Anterior cingulate cortex (tissue), 58 donors: ENCODE data around the gene CHTF18.
A peak's percentile ranks its signal among the peaks of the same experiment; 100 is the strongest.
"Not testable (repeated sequence)": the region's sequence is repeated elsewhere in the genome, so short reads cannot be mapped to it uniquely, and the experiment has no call there.

ENCODE experiments used
- DNase-seq, 58 donors: peaks; one replicate each; lab custom pipeline; 2025; lab: John Stamatoyannopoulos, UW

Gene CHTF18

GRCh38 chr16:772959-773358, 15.5 kb upstream of the CHTF18 start:
- DNase-seq: no peak

GRCh38 chr16:774086-775001, 14.1 kb upstream of the CHTF18 start:
- DNase-seq: no peak

GRCh38 chr16:775236-775796, 13.1 kb upstream of the CHTF18 start:
- no peak for DNase-seq

- DNase-seq: not testable (repeated sequence)
Measured at GRCh38 chr16:776298-776697, 12.1 kb upstream of the CHTF18 start.

- DNase-seq: no peak
Measured at GRCh38 chr16:776824-777223, 11.6 kb upstream of the CHTF18 start.

- no peak for DNase-seq
Measured at GRCh38 chr16:777826-778225, 10.6 kb upstream of the CHTF18 start.

GRCh38 chr16:778447-778846, 10.0 kb upstream of the CHTF18 start:
- no peak for DNase-seq

- DNase-seq: no peak
Measured at GRCh38 chr16:778909-779527, 9.4 kb upstream of the CHTF18 start.

- DNase-seq: no peak
Measured at GRCh38 chr16:779561-779960, 8.9 kb upstream of the CHTF18 start.

GRCh38 chr16:780296-780695, 8.1 kb upstream of the CHTF18 start:
- DNase-seq: no peak

GRCh38 chr16:781346-782010, 6.9 kb upstream of the CHTF18 start:
- DNase-seq: no peak

- DNase-seq: no peak
Measured at GRCh38 chr16:782258-782657, 6.2 kb upstream of the CHTF18 start.

- DNase-seq: peak in 5 of 58 donors; percentile 0 to 32 (median 21)
Measured at GRCh38 chr16:782766-783403, 5.5 kb upstream of the CHTF18 start.

GRCh38 chr16:783404-784161, 4.8 kb upstream of the CHTF18 start:
- DNase-seq: no peak

- DNase-seq: no peak
Measured at GRCh38 chr16:784431-784830, 4.0 kb upstream of the CHTF18 start.

- DNase-seq: peak in 42 of 58 donors; percentile 4 to 76 (median 25)
Measured at GRCh38 chr16:785563-786535, 2.6 kb upstream of the CHTF18 start.

GRCh38 chr16:787321-787966, 976 bp upstream of the CHTF18 start:
- peak in 1 of 58 donors; percentile 5 for DNase-seq

GRCh38 chr16:787978-788398, 432 bp upstream of the CHTF18 start, which contains the start of gene RPUSD1:
TSS of gene RPUSD1 (minus strand) at chr16:788381. CDS start at chr16:787737, 644 bp downstream.
- DNase-seq: peak in 1 of 58 donors; percentile 51
